HG02970 (cell line): Measurements from ENCODE around the gene CDK14.

ENCODE experiments used
- ATAC-seq: cut with Tn5 transposase; IDR thresholded peaks from one replicate; pipeline ENCODE4 v1.9.1; 2021; ENCODE audit warnings: mild to moderate bottlenecking, moderate library complexity, moderate number of reproducible peaks; ENCODE audit not compliant: unreplicated experiment, low FRiP score

CDK14 gene

GRCh38 chr7:90595801-90596670 lies at the start of gene CDK14:
Gene CDK14 (plus strand): TSS chr7:90596321. CDS start chr7:90596628, 307 bp downstream.
- ATAC-seq = peak; percentile 55

GRCh38 chr7:90551036-90551435 lies 45.1 kb upstream of the CDK14 start:
- ATAC-seq = no peak

- no peak for ATAC-seq
These were observed 43.6 kb upstream of the CDK14 start for GRCh38 chr7:90552521-90552920.

- no peak for ATAC-seq
These were observed 35.4 kb upstream of the CDK14 start for GRCh38 chr7:90560730-90561129.

GRCh38 chr7:90563286-90563685 lies 32.8 kb upstream of the CDK14 start:
- ATAC-seq = no peak

- ATAC-seq = no peak
These were observed 31.7 kb upstream of the CDK14 start for GRCh38 chr7:90564455-90564854.

GRCh38 chr7:90568213-90568612 lies 27.9 kb upstream of the CDK14 start:
- ATAC-seq = no peak

GRCh38 chr7:90569368-90569767 lies 26.8 kb upstream of the CDK14 start:
- no peak for ATAC-seq

- no peak for ATAC-seq
These were observed 25.7 kb upstream of the CDK14 start for GRCh38 chr7:90570373-90570959.

GRCh38 chr7:90574146-90574819 lies 21.8 kb upstream of the CDK14 start:
- ATAC-seq = no peak

- ATAC-seq = no peak
These were observed 21.3 kb upstream of the CDK14 start for GRCh38 chr7:90574820-90575187.

- ATAC-seq = no peak
These were observed 16.9 kb upstream of the CDK14 start for GRCh38 chr7:90579181-90579688.

GRCh38 chr7:90580051-90580450 lies 16.1 kb upstream of the CDK14 start:
- no peak for ATAC-seq

GRCh38 chr7:90582164-90582563 lies 14.0 kb upstream of the CDK14 start:
- ATAC-seq = no peak

GRCh38 chr7:90584378-90584777 lies 11.7 kb upstream of the CDK14 start:
- ATAC-seq = no peak

- no peak for ATAC-seq
These were observed 10.0 kb upstream of the CDK14 start for GRCh38 chr7:90586091-90586490.

- no peak for ATAC-seq
These were observed 8.4 kb upstream of the CDK14 start for GRCh38 chr7:90587766-90588165.

GRCh38 chr7:90592033-90592432 lies 4.1 kb upstream of the CDK14 start:
- ATAC-seq = no peak

- no peak for ATAC-seq
These were observed 2.9 kb upstream of the CDK14 start for GRCh38 chr7:90593205-90593604.

GRCh38 chr7:90594751-90595317 lies 1.3 kb upstream of the CDK14 start:
- no peak for ATAC-seq

- peak; percentile 1 for ATAC-seq
These were observed 750 bp upstream of the CDK14 start for GRCh38 chr7:90595342-90595800.
